NCI-H1436 treated with DMSO at 0.1 percent for 48 hours (cell line): ENCODE measurements around the gene N4BP2.
A peak's percentile ranks its signal among the peaks of the same experiment; 100 is the strongest.

Experiments
- DNase-seq: peaks from one replicate; lab custom pipeline; 2025; lab: John Stamatoyannopoulos, UW

N4BP2 gene

DNA sequence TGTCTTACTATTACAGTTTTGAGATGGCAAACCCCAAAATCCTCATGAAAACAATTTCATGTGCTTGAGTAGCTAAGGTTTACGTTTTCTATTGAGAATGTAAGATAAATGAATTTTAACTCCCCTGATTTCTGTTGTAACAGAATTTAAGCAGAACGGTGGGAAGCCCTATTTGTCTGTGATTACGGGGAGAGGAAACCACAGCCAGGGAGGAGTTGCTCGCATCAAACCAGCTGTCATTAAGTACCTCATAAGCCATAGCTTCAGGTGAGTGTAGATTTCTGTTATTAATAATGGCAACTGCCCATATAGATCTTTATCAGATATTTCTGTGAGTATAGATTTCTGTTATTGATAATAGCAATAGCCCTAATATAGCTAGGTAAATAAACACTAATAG lies 96.0 kb downstream of the N4BP2 start:
- no peak for DNase-seq

DNA sequence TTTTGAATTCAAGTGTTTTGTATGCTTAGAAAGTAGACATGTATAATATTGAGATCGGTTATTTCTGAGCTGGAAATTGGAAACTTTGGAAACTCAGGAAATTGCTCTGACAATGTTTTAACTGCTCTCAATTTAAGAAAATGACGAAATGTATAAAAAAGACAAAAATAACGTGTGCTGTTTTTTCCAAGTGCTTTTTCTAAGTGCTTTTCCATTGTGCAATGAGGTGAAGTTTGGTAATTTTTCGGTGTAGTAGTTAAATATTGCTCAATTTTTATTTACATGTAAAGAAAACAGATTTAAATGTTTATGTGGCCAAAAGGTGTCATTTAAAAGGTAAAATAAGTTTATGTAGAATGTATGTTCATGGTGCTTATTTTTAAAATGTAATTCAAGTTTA lies 100.8 kb downstream of the N4BP2 start:
- DNase-seq, result no peak

DNA sequence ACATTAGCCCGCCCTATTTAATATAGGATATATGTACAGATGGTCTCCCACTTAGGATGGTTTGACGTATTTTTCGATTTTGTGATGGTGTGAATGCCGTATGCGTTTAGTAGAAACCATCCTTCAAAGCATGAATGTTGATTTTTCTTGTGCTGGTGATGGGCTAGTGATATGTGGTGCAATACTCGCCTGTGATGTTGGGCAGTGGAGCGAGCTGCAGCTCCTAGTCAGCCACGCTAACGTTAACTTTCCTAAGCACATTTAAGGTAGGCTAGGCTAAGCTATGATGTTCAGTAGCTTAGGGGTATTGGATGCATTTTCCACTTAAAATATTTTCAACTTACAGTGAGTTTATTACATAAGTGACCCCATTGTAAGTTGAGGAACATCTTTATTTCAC lies 103.6 kb downstream of the N4BP2 start:
- no peak for DNase-seq

DNA sequence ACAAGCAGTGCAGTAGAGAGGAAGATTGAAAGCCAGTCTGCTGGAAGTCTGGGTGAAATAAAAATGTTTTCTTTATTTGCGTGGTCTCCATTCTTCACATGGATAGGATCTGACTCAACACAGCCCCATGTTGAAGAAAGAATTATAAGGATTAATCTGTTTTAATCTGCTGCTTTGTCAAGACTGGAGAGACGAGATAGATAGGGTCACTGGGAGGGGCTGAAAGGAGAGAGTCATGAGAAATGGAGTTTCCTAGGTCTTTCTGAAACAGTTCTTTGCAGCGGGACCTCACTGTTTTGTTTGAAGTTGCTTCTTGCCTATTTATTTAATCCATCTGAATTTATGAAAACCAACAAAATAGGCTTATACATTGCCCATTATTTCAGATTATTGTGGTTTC lies 107.8 kb downstream of the N4BP2 start:
- DNase-seq, result no peak

DNA sequence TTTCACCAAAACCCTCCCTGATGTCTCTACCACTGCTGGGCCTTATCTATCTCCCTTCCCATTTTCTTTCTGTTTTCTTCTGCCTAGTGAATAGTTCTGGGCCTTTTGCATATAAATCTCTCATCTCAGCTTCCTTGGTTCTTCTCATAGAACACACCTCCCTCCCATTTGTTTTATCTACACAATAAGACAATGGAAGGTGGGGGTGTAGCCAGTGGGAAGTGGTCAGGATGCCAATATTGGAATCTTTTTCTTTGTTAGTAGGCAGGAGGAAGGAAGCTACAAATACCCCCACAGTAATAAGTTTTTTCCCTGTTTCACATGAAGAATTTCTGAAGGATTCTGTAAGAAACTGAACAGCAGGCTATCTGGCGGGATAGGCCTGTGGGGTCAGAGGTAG lies 109.3 kb downstream of the N4BP2 start:
- no peak for DNase-seq

DNA sequence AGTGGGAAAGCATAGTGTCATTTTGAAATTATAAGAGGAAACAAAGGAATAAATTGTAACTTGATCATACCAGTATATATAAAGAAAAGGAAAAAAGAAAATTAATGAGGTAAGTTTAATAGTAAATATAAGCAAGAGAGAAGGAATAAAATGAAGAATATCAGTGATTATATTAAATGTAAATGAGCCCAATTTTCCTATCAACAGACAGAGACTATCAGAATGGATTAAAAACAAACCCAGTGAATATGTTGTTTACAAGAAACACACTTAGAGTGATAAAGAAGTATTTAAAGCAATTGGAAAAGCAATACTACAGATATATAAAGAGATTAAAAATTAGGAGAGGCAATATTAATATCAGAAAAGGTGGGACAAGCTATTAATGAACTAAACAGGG lies 111.4 kb downstream of the N4BP2 start:
- no peak for DNase-seq

DNA sequence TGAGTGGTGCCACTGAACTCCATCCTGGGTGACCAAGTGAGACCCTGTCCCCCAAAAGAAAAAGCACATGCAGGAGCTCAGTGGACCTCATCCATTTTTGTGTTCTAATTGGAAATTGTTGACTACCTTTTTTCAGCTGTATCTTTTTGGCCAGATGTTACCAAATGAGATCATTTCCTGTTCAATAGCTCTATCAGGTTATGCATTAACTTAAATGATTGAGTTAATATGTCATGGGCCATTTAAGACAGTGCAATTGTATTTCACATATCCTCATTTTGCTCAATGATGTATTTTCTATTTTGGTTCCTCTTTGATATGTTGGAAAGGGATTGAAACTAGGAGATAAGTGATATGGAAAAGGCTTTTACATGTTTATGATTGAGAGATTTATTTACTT lies 113.9 kb downstream of the N4BP2 start:
- no peak for DNase-seq

DNA sequence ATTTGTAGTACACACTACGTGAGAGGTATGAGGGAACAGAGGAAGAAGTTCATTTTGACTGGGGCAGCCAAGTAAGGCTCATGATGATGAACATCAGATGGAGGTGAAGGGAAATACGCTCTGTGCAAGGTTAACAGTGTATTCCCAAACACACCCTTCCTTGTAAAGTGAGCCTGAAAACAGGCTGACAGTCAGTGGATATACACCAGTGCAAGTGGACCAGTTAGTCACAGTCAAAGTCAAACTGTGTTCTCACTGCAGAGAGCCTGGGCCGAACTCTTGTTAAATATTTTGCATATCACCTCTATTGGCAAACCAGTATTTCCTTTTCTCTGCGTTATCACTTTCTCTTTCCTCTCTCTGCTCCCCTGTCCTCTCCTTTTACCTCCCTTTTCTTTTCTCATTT lies 116.8 kb downstream of the N4BP2 start:
- no peak for DNase-seq

DNA sequence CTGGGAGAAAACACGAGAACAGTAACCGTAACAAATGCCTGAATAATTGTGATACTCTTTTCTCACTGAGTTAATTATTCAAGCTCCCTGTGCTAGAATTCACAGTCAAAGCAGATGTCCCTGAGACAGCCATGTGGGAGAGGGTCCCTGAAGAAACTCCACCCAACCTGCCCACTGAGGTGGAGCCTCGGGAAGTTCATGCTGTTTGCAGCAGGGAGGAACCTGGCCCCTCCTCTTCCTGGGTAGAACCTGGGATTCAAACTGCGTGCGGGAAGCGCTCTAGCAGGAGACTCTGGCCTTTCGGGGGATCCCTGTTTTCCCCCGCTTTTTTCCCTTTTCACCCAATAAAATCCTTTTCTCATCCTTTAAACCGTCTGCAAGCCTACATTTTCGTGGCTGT lies 120.0 kb downstream of the N4BP2 start:
- no peak for DNase-seq

DNA sequence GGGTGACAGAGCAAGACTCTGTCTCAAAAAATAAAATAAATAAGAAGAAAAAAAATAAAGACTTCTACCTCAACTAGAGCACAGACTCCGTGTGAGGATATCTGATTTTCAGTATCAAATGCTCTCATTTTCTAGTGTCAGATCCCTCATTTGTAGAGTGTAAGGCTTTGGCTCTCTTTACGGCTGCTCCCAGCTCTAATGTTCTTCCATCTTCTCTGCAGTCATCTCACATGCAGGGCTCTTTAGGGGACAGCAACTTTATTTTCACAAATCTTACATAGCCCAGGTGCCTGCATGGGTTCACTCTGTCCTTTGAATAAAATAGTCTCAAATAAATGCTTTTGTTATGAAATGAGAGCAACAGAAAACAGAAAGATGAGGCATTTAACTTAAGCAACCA lies 120.9 kb downstream of the N4BP2 start:
- no peak for DNase-seq

DNA sequence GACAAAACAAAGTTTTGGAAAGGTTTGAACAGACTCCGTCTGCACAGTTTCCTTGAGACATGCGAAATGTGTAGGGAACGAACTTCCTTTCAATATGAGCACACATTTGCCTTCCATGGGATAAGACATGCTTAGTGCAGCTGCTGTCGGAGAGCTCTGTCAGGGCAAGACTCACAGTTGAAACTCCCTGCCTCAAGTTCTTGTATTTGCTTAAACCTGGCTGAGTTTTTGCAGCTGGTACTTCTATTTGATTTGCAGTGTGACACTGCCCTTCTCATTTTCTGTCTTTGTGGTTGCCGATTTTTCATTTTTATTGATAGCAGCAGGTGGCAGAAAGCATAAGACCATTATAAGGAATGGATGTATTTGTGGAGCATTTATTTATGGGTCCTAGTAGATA lies 122.0 kb downstream of the N4BP2 start:
- no peak for DNase-seq

DNA sequence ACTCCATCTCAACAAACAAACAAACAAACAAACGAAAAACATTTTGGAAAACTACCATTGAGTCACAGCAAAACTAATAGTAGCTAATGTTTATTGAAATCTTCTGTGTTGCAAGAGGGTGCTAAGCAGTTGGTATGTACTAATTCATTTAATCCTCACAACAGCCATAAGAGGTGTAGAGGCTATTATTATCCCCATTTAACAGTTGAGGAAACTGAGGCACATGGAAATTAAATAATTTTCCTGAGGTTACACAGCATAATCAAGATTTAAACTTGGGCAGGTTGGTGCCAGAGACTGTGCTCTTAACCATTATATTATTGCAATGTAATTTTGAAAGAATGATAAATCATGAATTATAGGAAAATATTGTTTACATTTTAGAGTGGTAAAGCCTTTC lies 122.7 kb downstream of the N4BP2 start:
- no peak for DNase-seq

DNA sequence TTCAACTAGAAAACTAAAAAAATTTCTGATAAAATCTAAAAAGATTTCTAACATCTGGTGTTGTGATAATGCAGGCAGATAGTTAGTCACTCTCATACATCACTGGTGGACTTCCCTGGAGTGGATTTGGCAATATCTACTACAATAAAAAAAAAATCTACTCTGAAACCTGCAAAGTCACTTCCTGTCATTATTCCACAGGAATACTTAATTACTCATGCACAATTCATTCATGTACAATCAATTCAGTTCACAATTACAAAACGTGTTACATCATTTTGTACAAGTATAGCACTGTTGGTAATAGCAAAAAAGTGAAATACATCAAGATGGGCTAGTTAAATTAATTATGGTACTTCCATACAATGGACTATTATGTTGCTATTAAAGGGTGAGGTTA lies 123.7 kb downstream of the N4BP2 start:
- DNase-seq, result no peak

DNA sequence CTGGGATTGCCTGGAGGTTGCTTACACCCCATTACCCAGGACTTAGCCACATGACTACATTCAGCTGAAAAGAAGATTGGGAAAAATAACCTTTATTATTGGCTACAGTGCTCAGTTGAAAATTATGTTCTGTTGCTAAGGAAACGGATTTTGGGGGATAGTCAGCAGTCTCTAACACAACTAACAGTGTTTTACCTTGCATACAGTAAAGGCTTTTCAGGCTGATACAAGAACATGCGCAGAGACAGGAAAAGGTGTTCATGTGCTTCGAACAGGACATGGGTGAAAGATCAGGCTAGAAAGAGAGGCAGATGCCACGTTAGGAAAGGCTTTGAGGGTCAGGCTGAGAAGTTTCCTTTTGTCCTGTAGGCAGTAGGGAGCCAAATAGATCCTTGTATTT lies 125.4 kb downstream of the N4BP2 start:
- no peak for DNase-seq

DNA sequence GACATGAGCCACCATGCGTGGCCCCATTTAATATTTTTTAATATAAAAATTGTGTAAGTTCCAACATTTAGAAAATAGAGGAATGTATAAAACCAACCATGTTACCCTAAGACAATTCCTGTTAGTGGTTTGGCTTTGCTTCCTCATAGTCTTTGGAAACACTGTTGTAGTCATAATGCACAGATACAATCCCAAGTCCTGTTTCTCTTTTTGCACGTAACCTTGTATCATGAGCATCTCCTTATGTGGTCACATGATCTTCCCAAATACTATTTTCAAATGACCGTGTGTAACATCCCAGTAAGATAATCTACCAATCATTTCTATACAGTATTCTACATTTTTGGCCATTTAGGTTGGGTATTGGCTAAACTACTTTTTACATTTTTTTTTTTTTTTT lies 126.3 kb downstream of the N4BP2 start:
- no peak for DNase-seq

DNA sequence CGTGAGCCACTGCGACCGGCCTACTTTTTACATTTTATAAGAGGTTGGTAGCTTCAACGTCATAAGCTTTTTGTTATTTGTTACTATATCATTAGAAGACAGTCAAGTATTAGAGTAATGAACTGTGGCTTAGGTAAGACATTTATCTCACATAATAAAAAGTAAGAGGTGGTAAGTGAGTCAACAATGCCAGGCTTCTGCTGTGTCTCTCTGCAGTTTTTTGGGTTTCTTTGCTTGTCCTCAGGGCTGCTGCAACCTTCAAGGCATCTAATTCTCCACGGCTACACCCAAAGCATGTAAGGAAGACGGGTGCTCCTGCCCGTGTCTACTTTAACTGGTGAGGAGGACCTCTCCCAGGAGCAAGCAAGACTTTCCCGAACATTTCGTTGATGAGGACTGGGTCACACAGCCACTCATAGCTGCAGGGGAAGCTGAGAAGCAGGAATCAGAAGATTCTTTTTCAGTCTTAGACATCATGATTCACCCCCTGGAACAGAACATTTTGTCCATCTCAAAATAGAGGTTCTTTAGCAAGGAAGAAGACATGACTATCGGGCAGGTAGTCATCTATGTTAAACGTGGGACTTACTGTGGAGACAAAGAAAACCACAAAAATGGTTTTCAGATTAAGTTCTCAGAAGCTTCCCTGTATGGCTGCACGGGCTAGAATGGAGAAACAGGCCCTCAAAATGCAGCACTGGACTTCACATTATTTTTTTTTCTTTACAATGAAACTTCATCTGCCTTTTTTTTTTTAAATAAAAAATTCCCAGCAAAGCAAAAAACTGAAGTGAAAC lies 127.2 kb downstream of the N4BP2 start:
- DNase-seq, result no peak

DNA sequence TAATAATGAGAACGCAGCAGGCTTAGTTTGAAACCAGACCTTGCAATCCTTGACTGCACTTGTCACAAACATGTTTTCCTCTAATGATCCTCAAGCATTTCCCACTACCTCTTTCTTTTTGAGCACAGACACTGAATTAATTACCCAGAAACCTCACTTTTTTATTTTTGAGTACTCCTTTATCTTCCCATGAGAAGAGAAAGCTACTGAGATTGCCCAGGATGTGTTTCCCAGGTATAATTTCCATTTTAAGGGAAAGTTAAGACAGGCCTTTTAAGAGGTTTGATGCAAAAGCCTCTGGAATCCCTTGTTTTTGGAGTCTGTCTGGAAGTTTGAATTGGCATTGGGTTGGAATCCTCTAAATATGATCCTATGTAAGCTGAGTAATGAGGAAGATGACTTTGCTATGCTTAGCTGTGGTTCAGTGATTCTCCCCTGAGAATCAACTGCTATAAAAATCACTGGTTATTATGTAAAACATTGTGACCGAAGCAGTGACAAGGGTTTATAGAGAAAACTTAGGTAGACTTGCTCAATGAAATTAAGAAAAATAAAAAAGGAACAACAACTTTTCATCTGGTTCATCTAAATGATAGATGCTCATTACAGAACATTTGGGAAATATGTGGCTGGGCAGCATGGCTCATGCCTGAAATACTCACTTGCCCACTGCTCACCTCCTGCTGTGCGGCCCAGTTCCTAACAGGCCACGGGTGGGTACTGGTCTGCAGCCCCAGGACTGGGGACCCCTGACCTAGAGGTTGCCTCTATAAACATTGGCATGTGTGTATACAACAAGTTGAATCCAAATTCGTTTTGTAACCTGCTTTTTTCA lies 129.4 kb downstream of the N4BP2 start:
- no peak for DNase-seq

DNA sequence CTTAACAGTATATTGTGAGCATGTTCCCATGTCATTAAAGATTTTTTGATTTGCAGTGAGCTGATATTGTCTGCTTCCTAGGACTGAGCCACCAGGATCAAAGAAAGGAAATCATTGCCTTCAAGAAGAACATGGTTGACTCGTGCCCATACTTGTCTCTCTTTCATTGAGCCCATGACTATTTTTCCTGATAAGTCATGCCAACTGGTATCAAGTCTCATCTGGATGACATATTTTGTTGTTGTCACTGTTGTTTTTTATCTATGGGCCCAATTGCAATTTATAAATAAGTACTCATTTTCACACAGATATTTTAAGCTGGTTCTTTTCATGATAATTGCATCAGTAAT lies 130.0 kb downstream of the N4BP2 start:
- DNase-seq, result no peak

DNA sequence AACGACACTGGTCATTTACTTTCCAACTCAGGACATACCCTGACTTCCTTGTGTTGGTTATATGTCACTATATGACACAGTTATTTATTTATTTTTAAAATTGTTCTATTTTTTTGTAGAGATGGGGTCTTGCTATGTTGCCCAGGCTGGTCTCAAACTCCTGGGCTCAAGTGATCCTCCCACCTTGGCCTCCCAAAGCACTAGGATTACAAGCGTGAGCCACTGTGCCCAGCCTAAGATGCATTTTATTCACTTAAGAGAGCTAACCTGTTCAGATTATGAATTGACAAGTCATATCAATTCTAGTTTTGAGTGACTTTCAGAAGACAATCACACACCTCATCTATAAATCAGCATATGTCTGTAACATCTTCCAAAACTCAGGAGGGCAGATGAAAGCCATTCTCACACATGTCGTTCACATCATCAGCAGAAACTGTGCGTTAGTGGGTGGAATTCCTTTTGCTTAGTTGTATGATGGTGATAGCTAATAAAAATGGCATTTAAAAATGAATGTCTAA lies 130.8 kb downstream of the N4BP2 start:
- no peak for DNase-seq

DNA sequence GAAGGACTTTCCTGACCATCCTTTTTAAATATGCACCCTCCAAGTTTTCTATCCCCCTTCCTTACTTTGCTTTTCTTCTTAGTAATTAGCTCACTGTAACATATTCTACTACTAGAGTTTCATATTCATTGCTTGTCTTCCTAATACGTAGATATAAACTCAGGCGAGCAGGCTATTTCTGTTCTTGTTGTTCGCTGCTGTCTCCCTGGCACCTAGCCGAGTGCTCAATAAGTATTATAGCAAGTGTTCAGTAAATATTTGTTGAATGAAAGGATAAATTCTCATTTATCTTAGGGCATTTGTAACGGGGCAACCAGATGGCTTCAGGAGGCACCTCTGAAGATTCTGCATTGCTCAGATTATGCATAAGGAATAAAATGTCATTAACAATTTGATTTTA lies 133.4 kb downstream of the N4BP2 start:
- DNase-seq, result peak; percentile 49

DNA sequence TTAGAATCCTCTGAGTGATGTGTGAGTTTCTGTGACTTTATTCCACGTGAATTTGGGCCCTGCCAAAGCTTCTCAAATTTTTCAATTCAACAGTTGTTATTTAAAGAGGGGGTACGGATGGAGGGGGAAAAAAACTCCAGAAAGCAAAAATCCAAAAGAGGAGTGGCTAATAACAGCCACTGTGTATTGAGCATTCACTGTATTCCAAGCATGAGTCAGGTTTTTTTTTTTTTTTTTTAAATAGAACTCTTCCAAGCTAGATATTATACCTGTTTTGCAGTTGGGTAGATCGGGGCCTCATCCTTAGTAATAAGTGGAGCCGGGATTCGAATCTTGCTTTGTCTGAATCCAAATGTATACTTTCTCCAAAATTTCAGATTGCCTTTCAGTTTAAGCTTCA lies 133.8 kb downstream of the N4BP2 start:
- DNase-seq, result no peak

DNA sequence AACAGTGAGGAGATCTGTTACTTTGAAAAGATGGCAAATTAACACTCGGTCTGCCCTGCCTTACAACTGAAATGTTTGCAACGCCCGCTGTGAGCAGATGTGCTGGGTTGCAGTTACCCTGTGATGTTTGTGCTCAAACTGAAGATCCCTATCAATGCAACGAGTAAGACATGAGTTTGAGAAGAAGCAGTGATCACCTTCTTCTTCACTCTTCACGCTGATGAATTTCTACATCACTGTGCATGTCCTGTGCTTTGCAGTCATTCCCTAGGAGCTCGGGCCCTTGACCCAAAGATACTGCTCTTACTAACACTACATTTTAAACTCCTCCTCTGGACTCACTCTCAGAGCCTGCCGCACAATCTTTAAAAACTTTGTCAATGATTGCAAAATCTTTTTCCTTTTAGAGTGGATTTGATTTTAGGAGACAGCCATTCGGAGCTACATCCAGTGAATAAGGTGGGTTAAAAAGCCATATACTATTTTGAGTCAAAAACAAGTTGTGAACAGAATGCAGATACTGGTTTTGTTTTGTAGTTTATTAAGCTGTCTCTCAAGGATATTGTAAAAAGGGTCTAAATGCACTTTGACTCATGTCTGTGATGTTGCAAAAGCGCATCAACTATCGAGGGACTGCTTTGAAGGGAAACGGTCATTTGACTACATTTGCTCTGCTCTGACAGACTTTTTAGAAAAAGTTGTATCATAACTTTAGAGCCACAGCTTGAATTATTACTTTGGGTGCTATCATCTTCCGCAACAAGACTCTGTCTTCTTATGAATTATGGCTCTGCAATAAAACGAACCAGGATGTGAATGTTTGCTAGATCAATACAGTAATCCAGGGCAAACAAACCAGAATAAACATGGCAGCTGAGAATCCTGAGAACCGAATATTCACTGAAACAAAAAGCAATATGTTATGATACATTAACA lies 134.5 kb downstream of the N4BP2 start:
- DNase-seq, result peak; percentile 46
